Cardiac fibroblast (primary cell): ENCODE data around the gene RASIP1.

ENCODE experiments used
- DNase-seq, 2 donors: peaks; one replicate each; pipeline versions ENCODE4 v3.0.0 to v3.0.0-alpha.2; 2010; ENCODE audit warnings: low read depth in 2 of 2
- H3K4me3 ChIP-seq, 2 donors: replicated peaks in 1 of 2; 1 replicate in 1 of 2; 2 replicates in 1 of 2; pipeline ENCODE4 v1.5.1; 2011; ENCODE audit warnings: low read depth in 2 of 2, low read length in 2 of 2, mild to moderate bottlenecking in 2 of 2, moderate library complexity in 1 of 2
- TF ChIP-seq, protein P1 (sequence below): IDR thresholded peaks from one replicate; pipeline ENCODE4 v1.5.1; 2011; ENCODE audit warnings: low read depth, mild to moderate bottlenecking, low read length, inconsistent platforms

The RASIP1 gene

DNA sequence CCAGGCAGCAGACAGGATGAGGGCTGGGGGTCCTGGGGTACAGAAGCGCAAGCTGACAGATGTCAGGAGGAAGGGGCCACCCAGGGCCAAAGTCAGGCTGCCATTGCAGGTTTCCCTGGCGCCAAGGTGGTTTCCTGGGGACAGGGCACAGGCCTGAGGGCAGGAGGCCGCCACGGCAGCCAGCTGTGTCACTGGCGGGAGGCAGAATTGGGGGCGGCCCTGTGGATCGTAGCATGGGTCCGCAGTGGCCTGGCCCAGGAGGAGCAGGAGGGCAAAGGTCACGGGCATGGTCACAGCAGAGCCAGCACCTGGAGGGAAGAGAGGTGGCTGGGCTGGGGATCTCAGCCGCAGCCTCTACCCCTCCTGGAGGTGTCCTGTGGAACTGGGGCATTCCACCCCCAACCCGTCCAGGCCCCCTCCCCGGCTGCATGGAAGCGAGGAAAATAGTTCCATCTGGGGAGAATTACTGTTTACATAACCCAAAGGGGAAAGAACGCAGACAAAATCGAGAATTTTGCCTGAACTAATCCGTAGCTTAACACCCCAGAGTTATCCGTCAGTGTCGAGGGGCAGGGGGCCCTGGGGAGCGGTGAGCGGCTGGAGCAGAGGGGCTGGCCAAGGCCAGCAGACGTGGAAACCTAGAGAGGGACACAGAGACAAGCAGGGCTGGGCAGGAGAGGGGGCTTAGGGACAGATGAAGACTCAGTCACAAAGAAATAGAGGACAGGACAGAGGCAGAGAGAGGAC lies 69.5 kb downstream of the RASIP1 start:
- TF ChIP-seq, protein P1, sequence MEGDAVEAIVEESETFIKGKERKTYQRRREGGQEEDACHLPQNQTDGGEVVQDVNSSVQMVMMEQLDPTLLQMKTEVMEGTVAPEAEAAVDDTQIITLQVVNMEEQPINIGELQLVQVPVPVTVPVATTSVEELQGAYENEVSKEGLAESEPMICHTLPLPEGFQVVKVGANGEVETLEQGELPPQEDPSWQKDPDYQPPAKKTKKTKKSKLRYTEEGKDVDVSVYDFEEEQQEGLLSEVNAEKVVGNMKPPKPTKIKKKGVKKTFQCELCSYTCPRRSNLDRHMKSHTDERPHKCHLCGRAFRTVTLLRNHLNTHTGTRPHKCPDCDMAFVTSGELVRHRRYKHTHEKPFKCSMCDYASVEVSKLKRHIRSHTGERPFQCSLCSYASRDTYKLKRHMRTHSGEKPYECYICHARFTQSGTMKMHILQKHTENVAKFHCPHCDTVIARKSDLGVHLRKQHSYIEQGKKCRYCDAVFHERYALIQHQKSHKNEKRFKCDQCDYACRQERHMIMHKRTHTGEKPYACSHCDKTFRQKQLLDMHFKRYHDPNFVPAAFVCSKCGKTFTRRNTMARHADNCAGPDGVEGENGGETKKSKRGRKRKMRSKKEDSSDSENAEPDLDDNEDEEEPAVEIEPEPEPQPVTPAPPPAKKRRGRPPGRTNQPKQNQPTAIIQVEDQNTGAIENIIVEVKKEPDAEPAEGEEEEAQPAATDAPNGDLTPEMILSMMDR: no peak

More for the DNA sequence above, 69.5 kb downstream of the RASIP1 start:
- no peak overlapping the region for H3K4me3 ChIP-seq
- DNase-seq: no peak
